AG04449 (cell line): ENCODE results near the gene SLC26A11.

Source experiments
- CTCF ChIA-PET: fragments of 350-600 bp; formaldehyde crosslinking; extraction: SDS; loops from one replicate; lab custom pipeline; 2021; ENCODE audit warnings: antibody characterized with exemption; lab: Yijun Ruan, JAX
- POLR2A ChIA-PET: fragments of 400-600, 350-600 bp; formaldehyde crosslinking; extraction: SDS; loops from one replicate; lab custom pipeline; 2020; ENCODE audit warnings: antibody characterized with exemption, inconsistent platforms; lab: Yijun Ruan, JAX
- DNase-seq: peaks from one replicate; pipeline ENCODE4 v3.0.0-alpha.2; 2010; ENCODE audit warnings: low read depth, low spot score
- H3K4me3 ChIP-seq: 2 replicates; pipeline ENCODE4 v1.5.1; 2011; ENCODE audit warnings: low read depth, mild to moderate bottlenecking, control low read depth, low read length
- TF ChIP-seq, protein P1 (sequence below): IDR thresholded peaks from one replicate; pipeline ENCODE4 v1.5.1; 2011; ENCODE audit warnings: mild to moderate bottlenecking, moderate library complexity, low read length, control low read depth, inconsistent platforms; ENCODE audit not compliant: insufficient read depth; ENCODE audit errors: missing control alignments

The SLC26A11 gene

DNA sequence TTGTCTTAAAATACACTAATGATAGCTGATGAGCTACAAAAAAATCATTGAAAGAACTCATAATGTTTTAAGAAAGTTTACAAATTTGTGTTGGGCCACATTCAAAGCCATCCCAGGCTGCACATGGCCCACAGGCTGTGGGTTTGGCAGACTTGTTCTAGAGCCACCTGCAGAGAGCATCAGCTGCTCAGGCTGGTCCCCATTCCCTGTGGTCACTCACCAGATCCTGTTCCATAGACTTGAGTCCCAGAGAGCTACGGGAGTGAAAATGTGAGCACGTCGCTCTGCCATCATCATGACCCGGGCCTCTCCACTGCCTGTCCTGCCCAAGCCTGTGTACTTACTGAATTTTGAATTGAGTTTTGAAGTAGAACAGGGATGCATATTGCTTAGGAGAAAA, 6.9 kb downstream of the SLC26A11 start:
- ChIA-PET POLR2A (no interaction called here), CTCF (interaction anchor here (1.0 to 1.8 kb wide), 2 partner anchors 32 to 126 kb away, joined by 3 to 6 read pairs; partner anchors contain the start of gene GAA)
- TF ChIP-seq, protein P1, sequence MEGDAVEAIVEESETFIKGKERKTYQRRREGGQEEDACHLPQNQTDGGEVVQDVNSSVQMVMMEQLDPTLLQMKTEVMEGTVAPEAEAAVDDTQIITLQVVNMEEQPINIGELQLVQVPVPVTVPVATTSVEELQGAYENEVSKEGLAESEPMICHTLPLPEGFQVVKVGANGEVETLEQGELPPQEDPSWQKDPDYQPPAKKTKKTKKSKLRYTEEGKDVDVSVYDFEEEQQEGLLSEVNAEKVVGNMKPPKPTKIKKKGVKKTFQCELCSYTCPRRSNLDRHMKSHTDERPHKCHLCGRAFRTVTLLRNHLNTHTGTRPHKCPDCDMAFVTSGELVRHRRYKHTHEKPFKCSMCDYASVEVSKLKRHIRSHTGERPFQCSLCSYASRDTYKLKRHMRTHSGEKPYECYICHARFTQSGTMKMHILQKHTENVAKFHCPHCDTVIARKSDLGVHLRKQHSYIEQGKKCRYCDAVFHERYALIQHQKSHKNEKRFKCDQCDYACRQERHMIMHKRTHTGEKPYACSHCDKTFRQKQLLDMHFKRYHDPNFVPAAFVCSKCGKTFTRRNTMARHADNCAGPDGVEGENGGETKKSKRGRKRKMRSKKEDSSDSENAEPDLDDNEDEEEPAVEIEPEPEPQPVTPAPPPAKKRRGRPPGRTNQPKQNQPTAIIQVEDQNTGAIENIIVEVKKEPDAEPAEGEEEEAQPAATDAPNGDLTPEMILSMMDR = no peak
- no peak overlapping the region for H3K4me3 ChIP-seq
- no peak for DNase-seq

- POLR2A ChIA-PET = no interaction called here
- TF ChIP-seq, protein P1 = no peak
- CTCF ChIA-PET = interaction anchor here (1.0 to 1.8 kb wide), 2 partner anchors 33 to 126 kb away, joined by 3 to 6 read pairs; partner anchors contain the start of gene GAA
- no peak for DNase-seq
- no peak overlapping the region for H3K4me3 ChIP-seq
Observed at GRCh38 chr17:80227666-80228065, 7.4 kb downstream of the SLC26A11 start.

GRCh38 chr17:80228477-80228876, 8.2 kb downstream of the SLC26A11 start:
- ChIA-PET CTCF (interaction anchor here (1.2 kb wide), 1 partner anchor 25 kb away, joined by 3 read pairs; no protein-coding TSS in a partner anchor), POLR2A (no interaction called here)
- no peak for DNase-seq
- TF ChIP-seq, protein P1 = no peak
- no peak overlapping the region for H3K4me3 ChIP-seq

DNA sequence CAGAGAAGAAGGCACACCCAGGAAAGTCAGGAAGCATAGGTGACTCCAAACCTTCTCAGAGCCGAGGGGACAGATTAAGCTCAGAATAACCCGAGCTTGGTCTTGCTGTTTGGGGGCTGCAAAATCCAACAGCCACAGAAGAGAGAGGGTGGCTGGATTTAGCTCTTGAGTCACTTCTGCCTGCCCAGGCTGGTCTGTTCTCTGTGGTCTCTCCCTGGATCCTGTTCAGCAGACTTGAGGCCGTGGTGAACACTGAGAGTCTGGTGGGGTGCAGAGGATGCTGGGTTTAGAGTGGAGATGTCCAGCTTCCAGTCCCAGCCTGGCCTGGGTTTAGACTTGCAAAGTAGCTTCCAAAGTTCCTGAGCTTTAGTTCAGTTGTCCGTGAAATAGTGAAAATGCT, 8.8 kb downstream of the SLC26A11 start:
- no peak for DNase-seq
- POLR2A ChIA-PET = no interaction called here
- CTCF ChIA-PET = interaction anchor here (1.2 kb wide), 1 partner anchor 24 kb away, joined by 3 read pairs; no protein-coding TSS in a partner anchor
- H3K4me3 ChIP-seq = no peak overlapping the region
- TF ChIP-seq, protein P1 = no peak

GRCh38 chr17:80232438-80232837, 12.2 kb downstream of the SLC26A11 start:
- CTCF ChIA-PET = no interaction called here
- DNase-seq = no peak
- POLR2A ChIA-PET = no interaction called here
- H3K4me3 ChIP-seq = no peak overlapping the region
- TF ChIP-seq, protein P1 = no peak

- no peak overlapping the region for H3K4me3 ChIP-seq
- TF ChIP-seq, protein P1 = no peak
- POLR2A ChIA-PET = no interaction called here
- CTCF ChIA-PET = no interaction called here
- DNase-seq = no peak
Observed at GRCh38 chr17:80233202-80233601, 13.0 kb downstream of the SLC26A11 start.
